Measurements from ENCODE around the gene NDST3.

GRCh38 chr4:118226311-118227010, 192.2 kb downstream of the NDST3 start:
- no peak for TF ChIP-seq GATA3 (IDR thresholded peaks at IDR 0.05; ENCODE audit: low read depth, low read length)
- TF ChIP-seq GATA2 (IDR thresholded peaks at IDR 0.05; ENCODE audit: low read depth, low read length) = no peak
